Measurements from ENCODE around the gene NBL1. TPM values are rescaled to one million over a fixed set of nuclear protein-coding genes. Genes with fewer than 3 reads are reported as not detected.

NBL1 gene
- total RNA-seq, 1 donor from 2014 or later = 69.9 TPM

DNA sequence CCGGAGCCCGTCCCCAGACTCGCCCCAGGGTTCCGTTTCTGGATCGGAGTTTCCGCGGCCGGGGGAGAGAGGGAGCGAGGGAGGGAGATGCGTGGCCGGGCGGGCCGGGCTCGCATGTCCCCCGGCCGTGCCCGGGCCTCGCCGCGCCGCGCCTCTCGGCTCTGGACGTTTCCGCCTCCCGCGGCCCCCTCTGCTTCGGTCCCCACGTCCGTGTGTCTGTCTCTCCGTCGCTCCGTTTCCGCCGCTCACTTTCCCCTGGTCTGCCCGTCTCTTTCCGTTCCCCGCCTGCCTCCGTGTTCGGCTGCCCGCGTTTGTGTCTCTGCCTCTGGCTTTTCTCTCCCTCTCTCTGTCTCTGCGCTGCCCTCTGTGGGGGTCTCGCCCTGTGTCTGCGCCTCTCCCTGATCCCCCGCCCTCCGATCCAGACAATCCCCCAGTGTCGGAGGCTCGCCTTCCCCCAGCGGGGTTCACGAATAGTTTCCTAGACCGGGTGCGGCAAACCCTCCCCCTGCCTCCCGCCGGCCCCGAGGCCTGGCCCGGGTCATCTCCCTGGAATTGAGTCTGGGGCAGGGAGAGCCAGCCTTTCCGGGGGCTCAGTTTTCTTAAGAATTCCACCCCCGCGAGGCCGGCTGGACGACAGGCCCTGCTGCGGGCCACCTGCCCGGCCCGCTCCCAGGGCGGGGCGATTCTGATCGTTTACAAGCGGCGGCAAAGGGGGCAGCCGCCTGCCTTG lies 735 bp downstream of the NBL1 start:
- H3K4me3 Mint-ChIP-seq = peak overlapping the region; percentile 96
- H3K27me3 Mint-ChIP-seq = peaks cover 46% of the 10 kb centered on the region
- H3K9me3 Mint-ChIP-seq = no peaks in the 10 kb centered on the region
- H3K4me1 Mint-ChIP-seq (ENCODE audit: unreplicated experiment) = peaks cover 31% of the 10 kb centered on the region
- peak overlapping the region; percentile 79 for H3K27ac Mint-ChIP-seq
- H3K36me3 Mint-ChIP-seq = no peaks in the 10 kb centered on the region
- TF ChIP-seq, protein P1, sequence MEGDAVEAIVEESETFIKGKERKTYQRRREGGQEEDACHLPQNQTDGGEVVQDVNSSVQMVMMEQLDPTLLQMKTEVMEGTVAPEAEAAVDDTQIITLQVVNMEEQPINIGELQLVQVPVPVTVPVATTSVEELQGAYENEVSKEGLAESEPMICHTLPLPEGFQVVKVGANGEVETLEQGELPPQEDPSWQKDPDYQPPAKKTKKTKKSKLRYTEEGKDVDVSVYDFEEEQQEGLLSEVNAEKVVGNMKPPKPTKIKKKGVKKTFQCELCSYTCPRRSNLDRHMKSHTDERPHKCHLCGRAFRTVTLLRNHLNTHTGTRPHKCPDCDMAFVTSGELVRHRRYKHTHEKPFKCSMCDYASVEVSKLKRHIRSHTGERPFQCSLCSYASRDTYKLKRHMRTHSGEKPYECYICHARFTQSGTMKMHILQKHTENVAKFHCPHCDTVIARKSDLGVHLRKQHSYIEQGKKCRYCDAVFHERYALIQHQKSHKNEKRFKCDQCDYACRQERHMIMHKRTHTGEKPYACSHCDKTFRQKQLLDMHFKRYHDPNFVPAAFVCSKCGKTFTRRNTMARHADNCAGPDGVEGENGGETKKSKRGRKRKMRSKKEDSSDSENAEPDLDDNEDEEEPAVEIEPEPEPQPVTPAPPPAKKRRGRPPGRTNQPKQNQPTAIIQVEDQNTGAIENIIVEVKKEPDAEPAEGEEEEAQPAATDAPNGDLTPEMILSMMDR (conservative IDR thresholded peaks at IDR 0.05) = no peak
- no peak for DNase-seq (ENCODE audit: extremely low spot score, unreplicated experiment)

DNA sequence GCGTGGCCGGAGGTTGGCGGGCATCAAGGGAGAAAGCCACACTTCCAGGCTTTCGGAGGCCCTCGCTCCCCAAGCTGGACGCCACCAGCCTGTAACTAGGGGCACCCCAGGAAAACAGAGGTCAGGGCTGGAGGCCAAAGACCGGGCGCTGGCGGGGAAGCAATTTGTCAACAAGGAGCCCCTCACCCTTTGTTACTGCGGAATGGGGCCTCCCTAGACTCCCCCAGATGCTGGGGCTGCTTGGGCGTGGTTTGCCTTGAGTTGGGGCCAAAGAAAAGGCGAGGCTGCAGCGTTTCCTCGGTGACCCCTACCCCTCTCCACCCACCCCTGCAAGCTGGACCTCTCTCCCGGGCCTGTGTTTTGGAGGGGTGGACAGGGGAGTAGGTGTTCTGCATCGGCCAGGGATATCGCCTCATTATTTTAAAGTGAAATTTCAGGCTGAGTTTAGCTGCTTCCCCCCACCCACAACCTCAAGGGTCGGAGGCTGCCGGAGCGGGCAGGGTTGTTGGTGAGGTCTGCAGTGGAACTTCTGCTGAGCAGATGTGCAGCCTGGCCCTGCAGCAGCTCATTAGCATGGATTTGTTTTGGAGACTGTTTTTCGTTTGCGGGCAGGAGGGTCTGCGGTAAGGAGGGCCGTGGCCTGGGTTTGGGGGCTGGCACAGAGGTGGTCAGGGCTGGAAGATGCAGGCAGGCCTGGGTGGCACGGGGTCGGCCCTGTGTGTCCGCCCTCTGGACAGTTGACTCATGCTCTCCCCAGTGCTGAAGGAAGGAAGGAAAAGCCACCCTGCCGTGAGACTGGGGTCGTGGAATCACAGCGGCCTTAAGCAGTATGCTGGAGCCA lies 1.5 kb downstream of the NBL1 start:
- Mint-ChIP-seq H3K9me3 (no peaks in the 10 kb centered on the region), H3K27ac (peak overlapping the region; percentile 84), H3K4me1 (ENCODE audit: unreplicated experiment) (peaks cover 24% of the 10 kb centered on the region), H3K27me3 (peaks cover 40% of the 10 kb centered on the region), H3K4me3 (peak overlapping the region; percentile 96), H3K36me3 (no peaks in the 10 kb centered on the region)
- DNase-seq (ENCODE audit: extremely low spot score, unreplicated experiment) = no peak
- TF ChIP-seq, protein P1 (conservative IDR thresholded peaks at IDR 0.05) = no peak

DNA sequence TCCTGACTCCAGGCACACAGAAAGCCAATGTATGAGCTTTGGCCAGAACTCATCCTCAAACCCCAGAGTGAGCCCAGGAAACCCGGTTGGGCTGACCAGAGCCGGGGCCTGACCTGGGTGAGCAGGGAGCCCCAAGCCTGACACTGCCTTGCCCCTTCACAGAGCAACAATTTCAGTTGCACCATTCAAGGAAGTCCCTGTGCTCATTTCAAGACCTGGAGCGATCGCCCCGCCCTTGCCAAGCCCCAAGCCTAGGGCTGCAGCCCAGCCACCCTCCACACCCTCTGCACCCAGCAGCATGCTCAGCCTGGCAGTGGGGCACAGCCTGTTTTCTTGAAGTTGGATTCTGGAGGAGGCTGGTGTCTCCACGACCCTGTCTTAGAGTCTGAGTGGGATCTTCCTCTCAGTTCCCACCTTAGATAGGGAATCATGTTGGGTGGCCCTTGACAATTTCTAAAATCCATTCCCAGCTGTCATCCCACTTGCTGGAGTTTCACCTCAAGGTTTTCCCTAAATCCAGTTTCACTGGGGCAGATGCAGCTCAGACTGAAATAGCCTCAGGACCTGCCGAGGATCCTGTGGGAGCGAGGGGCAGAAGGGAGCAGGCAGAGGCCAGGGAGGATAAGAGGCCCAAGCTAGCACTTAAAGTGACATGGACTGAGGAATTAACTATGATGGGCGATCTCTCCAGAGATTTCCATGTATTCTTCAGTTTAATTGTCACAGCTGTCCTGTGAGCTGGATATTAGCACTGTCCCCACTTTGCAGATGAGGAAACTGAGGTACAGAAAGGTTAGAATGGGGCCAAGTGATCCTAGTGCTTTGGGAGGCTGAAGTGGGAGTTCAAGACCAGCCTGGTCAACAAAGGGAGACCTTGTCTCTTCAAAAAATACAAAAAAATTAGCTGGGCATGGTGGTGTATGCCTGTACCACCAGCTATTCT lies 2.5 kb downstream of the NBL1 start:
- peak overlapping the region; percentile 84 for H3K27ac Mint-ChIP-seq
- H3K27me3 Mint-ChIP-seq = peaks cover 32% of the 10 kb centered on the region
- no peaks in the 10 kb centered on the region for H3K9me3 Mint-ChIP-seq
- peak overlapping the region; percentile 96 for H3K4me3 Mint-ChIP-seq
- H3K36me3 Mint-ChIP-seq = no peaks in the 10 kb centered on the region
- no peak for DNase-seq (ENCODE audit: extremely low spot score, unreplicated experiment)
- TF ChIP-seq, protein P1 (conservative IDR thresholded peaks at IDR 0.05) = no peak
- peaks cover 21% of the 10 kb centered on the region for H3K4me1 Mint-ChIP-seq (ENCODE audit: unreplicated experiment)

DNA sequence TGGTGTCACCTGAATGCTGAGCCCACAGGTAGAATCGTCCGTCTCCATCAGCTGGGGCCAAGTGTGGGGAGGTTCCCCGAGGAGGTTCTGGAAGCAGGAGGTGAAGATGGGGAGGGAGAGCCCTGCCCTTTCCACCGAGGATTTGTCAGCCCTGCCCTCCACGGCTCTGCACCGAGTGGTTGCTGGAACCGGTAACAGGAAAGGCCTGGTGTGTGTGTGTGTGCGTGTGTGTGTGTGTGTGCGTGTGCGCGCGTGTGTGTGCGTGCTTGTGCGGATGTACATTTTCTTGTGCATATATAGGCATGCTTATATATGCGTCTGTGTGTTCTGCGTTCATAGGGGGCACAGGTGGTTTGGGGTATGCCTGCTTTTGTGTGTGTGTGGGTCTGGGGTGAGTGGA lies 3.5 kb downstream of the NBL1 start:
- no peaks in the 10 kb centered on the region for H3K9me3 Mint-ChIP-seq
- peak overlapping the region; percentile 84 for H3K27ac Mint-ChIP-seq
- peaks cover 21% of the 10 kb centered on the region for H3K4me1 Mint-ChIP-seq (ENCODE audit: unreplicated experiment)
- H3K4me3 Mint-ChIP-seq = peak overlapping the region; percentile 96
- H3K27me3 Mint-ChIP-seq = peaks cover 25% of the 10 kb centered on the region
- no peak for DNase-seq (ENCODE audit: extremely low spot score, unreplicated experiment)
- TF ChIP-seq, protein P1 (conservative IDR thresholded peaks at IDR 0.05) = no peak
- H3K36me3 Mint-ChIP-seq = no peaks in the 10 kb centered on the region

DNA sequence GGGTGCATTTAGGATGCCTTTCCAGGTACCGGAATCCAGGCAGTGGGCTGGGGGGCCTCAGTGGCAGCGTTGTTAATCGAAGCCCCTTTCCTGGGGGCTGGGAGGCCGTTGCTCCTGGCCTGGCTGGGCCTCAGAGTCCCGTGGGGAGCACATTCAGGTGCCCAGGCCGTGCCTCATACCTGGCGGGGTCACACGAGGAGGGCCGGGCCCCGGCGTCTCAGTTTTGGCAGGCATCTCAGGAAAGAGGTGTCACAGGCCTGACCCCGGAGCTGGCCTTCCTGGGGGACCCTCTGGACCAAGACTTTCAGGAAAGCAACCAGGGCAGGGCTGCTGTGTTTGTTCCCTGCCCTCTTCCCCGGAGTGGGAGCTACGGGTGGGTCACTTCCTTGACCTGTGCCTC lies 4.1 kb downstream of the NBL1 start:
- no peaks in the 10 kb centered on the region for H3K36me3 Mint-ChIP-seq
- DNase-seq (ENCODE audit: extremely low spot score, unreplicated experiment) = no peak
- TF ChIP-seq, protein P1 (conservative IDR thresholded peaks at IDR 0.05) = no peak

More for the DNA sequence above, 4.1 kb downstream of the NBL1 start:
- no peaks in the 10 kb centered on the region for H3K9me3 Mint-ChIP-seq
- H3K4me1 Mint-ChIP-seq (ENCODE audit: unreplicated experiment) = peaks cover 18% of the 10 kb centered on the region
- H3K27me3 Mint-ChIP-seq = peaks cover 19% of the 10 kb centered on the region
- H3K27ac Mint-ChIP-seq = peak overlapping the region; percentile 84
- H3K4me3 Mint-ChIP-seq = no peak overlapping the region
